Activated CD4-positive, alpha-beta T cell treated with anti-CD3 and anti-CD28 coated beads for 24 hours (primary cell): ENCODE measurements around the gene CTSZ.
"Not testable (repeated sequence)": the region's sequence is repeated elsewhere in the genome, so short reads cannot be mapped to it uniquely, and the experiment has no call there.

ENCODE experiments used
- DNase-seq, 2 donors: peaks; one replicate each; pipeline ENCODE4 v3.0.0-alpha.2; 2020; ENCODE audit warnings: low read depth in 2 of 2

CTSZ gene

GRCh38 chr20:58980711-58981627, 26.1 kb downstream of the CTSZ start, which contains the start of gene NELFCD:
Gene NELFCD (plus strand): TSS chr20:58981256. CDS start chr20:58981310, 54 bp downstream.
- DNase-seq = peak; percentile 84 to 88

- no peak for DNase-seq
Observed at GRCh38 chr20:58978351-58979190, 28.5 kb downstream of the CTSZ start.

- DNase-seq = no peak
Observed at GRCh38 chr20:58976061-58976730, 30.9 kb downstream of the CTSZ start.

GRCh38 chr20:58975353-58975752, 31.7 kb downstream of the CTSZ start:
- no peak for DNase-seq

GRCh38 chr20:58973866-58974265, 33.2 kb downstream of the CTSZ start:
- no peak for DNase-seq

- no peak for DNase-seq
Observed at GRCh38 chr20:58973179-58973578, 33.9 kb downstream of the CTSZ start.

GRCh38 chr20:58971429-58971828, 35.6 kb downstream of the CTSZ start:
- DNase-seq = no peak

- no peak for DNase-seq
Observed at GRCh38 chr20:58970146-58970545, 36.9 kb downstream of the CTSZ start.

- no peak for DNase-seq
Observed at GRCh38 chr20:58969439-58969838, 37.6 kb downstream of the CTSZ start.

- no peak for DNase-seq
Observed at GRCh38 chr20:58967652-58968429, 39.2 kb downstream of the CTSZ start.

- no peak for DNase-seq
Observed at GRCh38 chr20:58965270-58966064, 41.6 kb downstream of the CTSZ start.

GRCh38 chr20:58963922-58964321, 43.1 kb downstream of the CTSZ start:
- not testable (repeated sequence) for DNase-seq

- no peak for DNase-seq
Observed at GRCh38 chr20:58963060-58963584, 43.9 kb downstream of the CTSZ start.

GRCh38 chr20:58959652-58960051, 47.4 kb downstream of the CTSZ start:
- DNase-seq = no peak

- no peak for DNase-seq
Observed at GRCh38 chr20:58956078-58956477, 51.0 kb downstream of the CTSZ start.

GRCh38 chr20:58953050-58953449, 54.0 kb downstream of the CTSZ start:
- DNase-seq = no peak

GRCh38 chr20:58950603-58951002, 56.5 kb downstream of the CTSZ start:
- DNase-seq = no peak

- DNase-seq = not testable (repeated sequence)
Observed at GRCh38 chr20:58947797-58948388, 59.2 kb downstream of the CTSZ start.

GRCh38 chr20:58945965-58946631, 61.0 kb downstream of the CTSZ start:
- no peak for DNase-seq
